IPS-20b (cell line): ENCODE results near the gene RICTOR.

Experiments used
- H3K27ac ChIP-seq: one replicate; pipeline ENCODE4 v1.5.1; 2013; ENCODE audit warnings: low read length
- H3K27me3 ChIP-seq: 2 replicates; pipeline ENCODE4 v1.6.1; 2013; ENCODE audit warnings: mild to moderate bottlenecking, low read length, inconsistent platforms; ENCODE audit not compliant: insufficient read depth
- H3K36me3 ChIP-seq: 2 replicates; pipeline ENCODE4 v1.6.1; 2013; ENCODE audit warnings: low read depth, mild to moderate bottlenecking, inconsistent platforms, low read length, moderate library complexity; ENCODE audit not compliant: insufficient read depth
- H3K4me1 ChIP-seq: 2 replicates; pipeline ENCODE4 v1.6.1; 2013; ENCODE audit warnings: mild to moderate bottlenecking, control low read depth, inconsistent platforms, low read length, moderate library complexity; ENCODE audit not compliant: insufficient read depth
- H3K4me3 ChIP-seq: 2 replicates; pipeline ENCODE4 v1.5.1; 2013; ENCODE audit warnings: mild to moderate bottlenecking, low read length, inconsistent platforms
- H3K9ac ChIP-seq: 2 replicates; pipeline ENCODE4 v1.6.1; 2013; ENCODE audit warnings: low read depth, mild to moderate bottlenecking, inconsistent platforms, low read length, moderate library complexity
- H3K9me3 ChIP-seq: 2 replicates; pipeline ENCODE4 v1.6.1; 2013; ENCODE audit warnings: mild to moderate bottlenecking, low read depth, low read length, inconsistent platforms; ENCODE audit not compliant: insufficient read depth

The RICTOR gene

GRCh38 chr5:38926121-38926520, 148.1 kb downstream of the RICTOR start:
- no peak overlapping the region for H3K9ac ChIP-seq
- no peak overlapping the region for H3K27ac ChIP-seq
- H3K27me3 ChIP-seq: no peaks in the 10 kb centered on the region
- no peaks in the 10 kb centered on the region for H3K36me3 ChIP-seq
- no peak overlapping the region for H3K4me3 ChIP-seq
- H3K4me1 ChIP-seq: peaks cover 7% of the 10 kb centered on the region; the same call in 1 of the 2 replicates
- H3K9me3 ChIP-seq: no peaks in the 10 kb centered on the region

GRCh38 chr5:38925154-38925925, 148.9 kb downstream of the RICTOR start:
- H3K9ac ChIP-seq: no peak overlapping the region
- no peak overlapping the region for H3K27ac ChIP-seq
- H3K9me3 ChIP-seq: no peaks in the 10 kb centered on the region
- H3K4me3 ChIP-seq: no peak overlapping the region
- H3K36me3 ChIP-seq: no peaks in the 10 kb centered on the region
- no peaks in the 10 kb centered on the region for H3K27me3 ChIP-seq
- H3K4me1 ChIP-seq: peaks cover 5% of the 10 kb centered on the region; the same call in 1 of the 2 replicates

- no peak overlapping the region for H3K9ac ChIP-seq
- no peak overlapping the region for H3K4me3 ChIP-seq
- H3K36me3 ChIP-seq: no peaks in the 10 kb centered on the region
- H3K27ac ChIP-seq: no peak overlapping the region
- H3K4me1 ChIP-seq: peaks cover 5% of the 10 kb centered on the region; the same call in 1 of the 2 replicates
- H3K9me3 ChIP-seq: no peaks in the 10 kb centered on the region
- no peaks in the 10 kb centered on the region for H3K27me3 ChIP-seq
Observed at GRCh38 chr5:38923661-38924451, 150.3 kb downstream of the RICTOR start.

- Histone ChIP-seq H3K9me3 (no peaks in the 10 kb centered on the region), H3K27me3 (no peaks in the 10 kb centered on the region), H3K27ac (no peak overlapping the region), H3K4me3 (no peak overlapping the region), H3K9ac (no peak overlapping the region), H3K36me3 (no peaks in the 10 kb centered on the region), H3K4me1 (peaks cover 5% of the 10 kb centered on the region; the same call in 1 of the 2 replicates)
Observed at GRCh38 chr5:38922199-38922598, 152.0 kb downstream of the RICTOR start.

- Histone ChIP-seq H3K36me3 (no peaks in the 10 kb centered on the region), H3K27me3 (no peaks in the 10 kb centered on the region), H3K9me3 (no peaks in the 10 kb centered on the region), H3K27ac (no peak overlapping the region), H3K9ac (no peak overlapping the region), H3K4me3 (no peak overlapping the region), H3K4me1 (peaks cover 5% of the 10 kb centered on the region; the same call in 1 of the 2 replicates)
Observed at GRCh38 chr5:38921174-38921573, 153.0 kb downstream of the RICTOR start.

- Histone ChIP-seq H3K9ac (no peak overlapping the region), H3K9me3 (no peaks in the 10 kb centered on the region), H3K36me3 (no peaks in the 10 kb centered on the region), H3K4me3 (no peak overlapping the region), H3K27ac (no peak overlapping the region), H3K4me1 (no peaks in the 10 kb centered on the region; the same call in 1 of the 2 replicates), H3K27me3 (no peaks in the 10 kb centered on the region)
Observed at GRCh38 chr5:38916802-38917201, 157.4 kb downstream of the RICTOR start.

GRCh38 chr5:38913714-38914113, 160.5 kb downstream of the RICTOR start:
- Histone ChIP-seq H3K9ac (no peak overlapping the region), H3K9me3 (0 out of 2 replicates have a peak, but pooled peaks cover 6% of the 10 kb centered on the region), H3K27ac (no peak overlapping the region), H3K4me1 (no peaks in the 10 kb centered on the region; the same call in 1 of the 2 replicates), H3K27me3 (no peaks in the 10 kb centered on the region), H3K36me3 (no peaks in the 10 kb centered on the region), H3K4me3 (no peak overlapping the region)

- H3K9me3 ChIP-seq: 0 out of 2 replicates have a peak, but pooled peaks cover 6% of the 10 kb centered on the region
- no peaks in the 10 kb centered on the region for H3K27me3 ChIP-seq
- no peaks in the 10 kb centered on the region; the same call in 1 of the 2 replicates for H3K4me1 ChIP-seq
- H3K27ac ChIP-seq: no peak overlapping the region
- H3K4me3 ChIP-seq: no peak overlapping the region
- H3K36me3 ChIP-seq: no peaks in the 10 kb centered on the region
- no peak overlapping the region for H3K9ac ChIP-seq
Observed at GRCh38 chr5:38911933-38912332, 162.3 kb downstream of the RICTOR start.

- H3K9ac ChIP-seq: no peak overlapping the region
- no peaks in the 10 kb centered on the region for H3K27me3 ChIP-seq
- 0 out of 2 replicates have a peak, but pooled peaks cover 6% of the 10 kb centered on the region for H3K9me3 ChIP-seq
- no peaks in the 10 kb centered on the region for H3K36me3 ChIP-seq
- no peak overlapping the region for H3K4me3 ChIP-seq
- no peak overlapping the region for H3K27ac ChIP-seq
- no peaks in the 10 kb centered on the region for H3K4me1 ChIP-seq
Observed at GRCh38 chr5:38906503-38906902, 167.7 kb downstream of the RICTOR start.

- H3K4me1 ChIP-seq: no peaks in the 10 kb centered on the region
- no peak overlapping the region for H3K4me3 ChIP-seq
- no peak overlapping the region for H3K9ac ChIP-seq
- no peaks in the 10 kb centered on the region for H3K27me3 ChIP-seq
- H3K36me3 ChIP-seq: no peaks in the 10 kb centered on the region
- 0 out of 2 replicates have a peak, but pooled peaks cover 6% of the 10 kb centered on the region for H3K9me3 ChIP-seq
- H3K27ac ChIP-seq: no peak overlapping the region
Observed at GRCh38 chr5:38905516-38905915, 168.7 kb downstream of the RICTOR start.

GRCh38 chr5:38899936-38900335, 174.3 kb downstream of the RICTOR start:
- Histone ChIP-seq H3K4me3 (no peak overlapping the region), H3K27me3 (no peaks in the 10 kb centered on the region), H3K9ac (no peak overlapping the region), H3K36me3 (no peaks in the 10 kb centered on the region), H3K4me1 (no peaks in the 10 kb centered on the region), H3K9me3 (peaks cover 5% of the 10 kb centered on the region; the same call in 1 of the 2 replicates), H3K27ac (no peak overlapping the region)
